GM19452 (cell line): ENCODE results near the gene CCDC57.
"Not testable (repeated sequence)": the region's sequence is repeated elsewhere in the genome, so short reads cannot be mapped to it uniquely, and the experiment has no call there.

Source experiments
- ATAC-seq: cut with Tn5 transposase; IDR thresholded peaks from one replicate; pipeline ENCODE4 v1.9.1; 2021; ENCODE audit not compliant: unreplicated experiment

The CCDC57 gene

GRCh38 chr17:82179412-82179811 is 33.2 kb downstream of the CCDC57 start:
- ATAC-seq, result no peak

- ATAC-seq, result no peak
These were observed 34.0 kb downstream of the CCDC57 start for GRCh38 chr17:82178499-82179261.

GRCh38 chr17:82177761-82178498 is 34.7 kb downstream of the CCDC57 start:
- no peak for ATAC-seq

GRCh38 chr17:82177276-82177675 is 35.4 kb downstream of the CCDC57 start:
- no peak for ATAC-seq

GRCh38 chr17:82175951-82176350 is 36.7 kb downstream of the CCDC57 start:
- ATAC-seq, result no peak

- ATAC-seq, result no peak
These were observed 37.4 kb downstream of the CCDC57 start for GRCh38 chr17:82175201-82175600.

GRCh38 chr17:82174042-82174857 is 38.4 kb downstream of the CCDC57 start:
- ATAC-seq, result not testable (repeated sequence)

- ATAC-seq, result no peak
These were observed 39.1 kb downstream of the CCDC57 start for GRCh38 chr17:82173351-82174041.

GRCh38 chr17:82172486-82173160 is 40.0 kb downstream of the CCDC57 start:
- no peak for ATAC-seq

- ATAC-seq, result no peak
These were observed 40.8 kb downstream of the CCDC57 start for GRCh38 chr17:82171750-82172375.

- no peak for ATAC-seq
These were observed 42.2 kb downstream of the CCDC57 start for GRCh38 chr17:82170412-82170961.

GRCh38 chr17:82168568-82168967 is 44.1 kb downstream of the CCDC57 start:
- no peak for ATAC-seq

GRCh38 chr17:82167028-82167427 is 45.6 kb downstream of the CCDC57 start:
- ATAC-seq, result no peak

GRCh38 chr17:82164853-82165252 is 47.8 kb downstream of the CCDC57 start:
- ATAC-seq, result no peak

- no peak for ATAC-seq
These were observed 51.4 kb downstream of the CCDC57 start for GRCh38 chr17:82161216-82161615.

- ATAC-seq, result no peak
These were observed 52.6 kb downstream of the CCDC57 start for GRCh38 chr17:82160075-82160474.

GRCh38 chr17:82158825-82159224 is 53.8 kb downstream of the CCDC57 start:
- ATAC-seq, result no peak

GRCh38 chr17:82157046-82158035 is 55.3 kb downstream of the CCDC57 start:
- ATAC-seq, result no peak
